Measurements from ENCODE around the gene HNRNPUL1.
A peak's percentile ranks its signal among the peaks of the same experiment; 100 is the strongest.

Gene HNRNPUL1

DNA sequence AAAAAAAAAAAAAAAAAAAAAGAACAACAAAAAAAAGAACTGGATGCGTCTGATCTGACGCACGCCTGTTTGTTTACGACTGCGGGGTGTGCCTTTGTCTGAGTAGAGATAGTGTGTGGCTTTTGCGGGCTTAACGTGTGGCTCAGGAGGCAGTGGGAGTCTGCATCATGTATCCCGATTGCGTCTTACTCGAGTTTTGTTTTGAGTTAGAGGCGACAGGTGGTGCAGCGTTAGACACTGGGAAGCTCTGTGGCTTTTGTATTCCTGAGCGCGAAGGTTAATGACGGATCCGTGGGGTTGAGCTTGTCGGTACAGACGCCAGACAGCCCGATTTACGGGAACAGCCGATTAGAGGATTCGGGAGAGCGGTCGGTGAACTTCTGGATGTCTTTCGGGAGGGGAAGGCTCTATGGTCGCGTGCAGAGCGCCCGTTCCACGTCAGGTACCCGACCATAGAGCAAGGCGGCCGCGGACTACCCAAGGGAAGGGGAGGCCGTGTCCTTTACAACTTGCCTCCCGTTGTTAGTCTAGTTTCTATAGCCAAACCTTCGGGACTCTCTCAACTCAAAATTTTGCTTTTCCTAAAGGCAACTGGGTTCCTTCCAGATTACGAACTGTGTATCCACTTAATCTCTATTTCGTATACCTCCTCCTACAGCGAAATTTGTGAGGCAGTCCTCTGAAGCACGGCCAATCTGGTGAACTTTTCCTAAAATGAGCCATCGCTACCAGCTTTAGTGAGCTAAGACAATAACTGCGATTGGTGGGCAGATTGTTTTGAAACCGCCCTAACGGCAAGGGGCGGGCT, 926 bp upstream of the HNRNPUL1 start:
- peak overlapping the region; percentile 89 for H3K27ac ChIP-seq
- H3K27me3 ChIP-seq (ENCODE audit: control insufficient read depth, insufficient read depth, low read length), result no peaks in the 10 kb centered on the region
- peak overlapping the region; percentile 42 for H3K9ac ChIP-seq
- peak overlapping the region; percentile 94 for H3K4me3 ChIP-seq (ENCODE audit: low read depth, low read length)
- peaks cover 10% of the 10 kb centered on the region for H3K4me1 ChIP-seq
- H3K4me2 ChIP-seq (ENCODE audit: low read length), result peak overlapping the region; percentile 100
- TF ChIP-seq, protein P1, sequence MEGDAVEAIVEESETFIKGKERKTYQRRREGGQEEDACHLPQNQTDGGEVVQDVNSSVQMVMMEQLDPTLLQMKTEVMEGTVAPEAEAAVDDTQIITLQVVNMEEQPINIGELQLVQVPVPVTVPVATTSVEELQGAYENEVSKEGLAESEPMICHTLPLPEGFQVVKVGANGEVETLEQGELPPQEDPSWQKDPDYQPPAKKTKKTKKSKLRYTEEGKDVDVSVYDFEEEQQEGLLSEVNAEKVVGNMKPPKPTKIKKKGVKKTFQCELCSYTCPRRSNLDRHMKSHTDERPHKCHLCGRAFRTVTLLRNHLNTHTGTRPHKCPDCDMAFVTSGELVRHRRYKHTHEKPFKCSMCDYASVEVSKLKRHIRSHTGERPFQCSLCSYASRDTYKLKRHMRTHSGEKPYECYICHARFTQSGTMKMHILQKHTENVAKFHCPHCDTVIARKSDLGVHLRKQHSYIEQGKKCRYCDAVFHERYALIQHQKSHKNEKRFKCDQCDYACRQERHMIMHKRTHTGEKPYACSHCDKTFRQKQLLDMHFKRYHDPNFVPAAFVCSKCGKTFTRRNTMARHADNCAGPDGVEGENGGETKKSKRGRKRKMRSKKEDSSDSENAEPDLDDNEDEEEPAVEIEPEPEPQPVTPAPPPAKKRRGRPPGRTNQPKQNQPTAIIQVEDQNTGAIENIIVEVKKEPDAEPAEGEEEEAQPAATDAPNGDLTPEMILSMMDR (IDR thresholded peaks at IDR 0.05), result no peak
- H3K79me2 ChIP-seq, result peaks cover 38% of the 10 kb centered on the region
- H3K9me3 ChIP-seq (ENCODE audit: control insufficient read depth, low read length), result no peaks in the 10 kb centered on the region
- no peaks in the 10 kb centered on the region for H3K36me3 ChIP-seq (ENCODE audit: control insufficient read depth, insufficient read depth, low read length)
- peak overlapping the region; percentile 82 for H2AFZ ChIP-seq

DNA sequence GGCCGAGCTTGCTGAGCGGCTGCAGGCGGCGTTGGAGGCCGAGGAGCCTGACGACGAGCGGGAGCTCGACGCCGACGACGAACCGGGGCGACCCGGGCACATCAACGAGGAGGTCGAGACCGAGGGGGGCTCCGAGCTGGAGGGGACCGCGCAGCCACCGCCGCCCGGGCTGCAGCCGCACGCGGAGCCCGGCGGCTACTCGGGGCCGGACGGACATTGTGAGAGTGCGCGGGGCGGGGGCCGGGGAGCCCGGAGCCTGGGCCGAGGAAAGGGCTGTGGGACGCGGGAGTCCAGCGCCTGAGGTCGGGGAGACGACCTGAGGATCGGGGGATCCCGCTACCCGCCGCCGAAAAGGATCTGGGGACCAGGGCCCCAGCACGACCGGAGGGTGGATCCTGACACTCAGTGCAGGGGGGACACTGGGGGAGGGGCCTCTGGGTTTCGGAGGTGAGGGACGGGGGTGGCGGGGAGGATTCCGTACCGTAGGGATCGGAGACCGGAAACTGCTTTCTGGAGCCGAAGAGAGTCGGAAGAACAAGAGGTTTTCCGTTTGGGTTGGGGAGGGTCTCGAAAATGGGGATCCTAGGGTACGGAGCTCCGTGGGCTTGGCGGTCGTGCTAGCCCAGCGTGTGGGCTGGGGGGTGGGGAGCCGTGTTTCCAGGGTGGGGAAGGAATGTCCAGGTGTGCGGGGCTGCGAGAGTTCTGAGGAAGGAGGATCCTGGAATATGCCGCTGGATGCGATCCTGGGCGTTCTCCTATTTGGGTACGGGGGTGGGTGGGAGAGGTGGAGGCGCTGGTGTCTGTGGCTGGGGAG, 616 bp downstream of the HNRNPUL1 start:
- H3K27ac ChIP-seq, result peak overlapping the region; percentile 89
- H3K4me1 ChIP-seq, result peaks cover 10% of the 10 kb centered on the region
- H2AFZ ChIP-seq, result peak overlapping the region; percentile 74
- H3K27me3 ChIP-seq (ENCODE audit: control insufficient read depth, insufficient read depth, low read length), result no peaks in the 10 kb centered on the region
- H3K79me2 ChIP-seq, result peaks cover 44% of the 10 kb centered on the region
- H3K36me3 ChIP-seq (ENCODE audit: control insufficient read depth, insufficient read depth, low read length), result no peaks in the 10 kb centered on the region
- H3K9me3 ChIP-seq (ENCODE audit: control insufficient read depth, low read length), result no peaks in the 10 kb centered on the region
- H3K9ac ChIP-seq, result peak overlapping the region; percentile 81
- H3K4me3 ChIP-seq (ENCODE audit: low read depth, low read length), result peak overlapping the region; percentile 94
- peak overlapping the region; percentile 91 for H3K4me2 ChIP-seq (ENCODE audit: low read length)
- TF ChIP-seq, protein P1 (IDR thresholded peaks at IDR 0.05), result no peak

DNA sequence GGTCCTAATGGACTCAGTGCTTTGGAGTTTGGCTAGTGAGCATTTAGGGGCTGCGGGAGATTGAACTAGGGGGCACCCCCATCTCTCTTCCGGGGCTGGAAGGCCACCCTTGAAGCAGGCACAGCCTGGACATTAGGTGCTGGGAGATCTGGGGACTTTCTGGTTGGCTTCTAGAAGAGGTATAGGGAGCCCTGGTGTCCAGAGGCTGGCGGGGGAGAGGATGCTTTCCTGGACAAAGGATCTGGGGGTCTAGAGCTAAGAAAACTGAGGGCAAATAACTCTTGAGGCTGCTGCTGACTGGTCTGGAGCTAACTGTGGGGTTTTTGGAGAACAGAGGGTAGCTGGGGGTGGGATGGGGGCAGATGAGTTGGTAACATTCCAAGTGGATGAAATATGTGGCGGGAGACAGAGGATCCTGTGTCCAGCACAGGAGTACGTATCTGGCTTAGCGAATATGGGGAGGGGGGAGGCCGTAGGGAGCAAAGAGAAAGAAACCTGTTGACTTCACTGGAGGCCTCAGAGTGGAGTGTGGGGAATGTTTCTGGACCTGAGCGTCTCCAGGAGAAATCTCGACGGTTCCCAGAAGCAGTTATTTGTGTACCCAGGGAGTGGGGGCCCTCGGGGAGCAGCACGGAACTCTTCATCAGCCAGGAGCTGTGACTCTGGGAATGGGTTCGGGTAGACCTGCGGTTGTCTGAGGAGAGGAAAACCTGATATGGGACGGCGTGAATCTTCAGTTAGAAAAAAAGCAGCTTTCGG, 1.4 kb downstream of the HNRNPUL1 start:
- Histone ChIP-seq H2AFZ (peak overlapping the region; percentile 74), H3K79me2 (peaks cover 44% of the 10 kb centered on the region), H3K27ac (no peak overlapping the region), H3K9me3 (ENCODE audit: control insufficient read depth, low read length) (no peaks in the 10 kb centered on the region), H3K9ac (peak overlapping the region; percentile 81), H3K27me3 (ENCODE audit: control insufficient read depth, insufficient read depth, low read length) (no peaks in the 10 kb centered on the region), H3K4me2 (ENCODE audit: low read length) (peak overlapping the region; percentile 91), H3K4me3 (ENCODE audit: low read depth, low read length) (peak overlapping the region; percentile 94), H3K4me1 (peaks cover 10% of the 10 kb centered on the region), H3K36me3 (ENCODE audit: control insufficient read depth, insufficient read depth, low read length) (no peaks in the 10 kb centered on the region)
- TF ChIP-seq, protein P1 (IDR thresholded peaks at IDR 0.05), result no peak

DNA sequence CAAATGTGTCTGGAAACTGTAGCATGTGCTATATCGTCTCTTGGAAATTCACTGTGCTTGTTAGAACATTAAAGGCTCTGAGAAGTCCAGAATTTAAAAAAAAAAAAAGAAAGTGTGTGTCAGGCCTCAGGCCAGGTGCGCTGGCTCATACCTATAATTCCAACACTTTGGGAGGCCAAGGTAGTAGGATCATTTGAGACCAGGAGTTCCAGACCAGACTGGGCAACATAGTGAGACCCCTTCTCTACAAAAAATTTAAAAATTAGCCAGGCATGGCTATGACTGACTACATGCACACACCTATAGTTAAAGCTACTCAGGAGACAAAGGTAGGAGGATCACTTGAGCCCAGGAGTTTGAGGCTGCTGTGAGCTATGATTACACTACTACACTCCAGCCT, 4.9 kb downstream of the HNRNPUL1 start:
- no peak overlapping the region for H3K4me3 ChIP-seq (ENCODE audit: low read depth, low read length)
- no peak overlapping the region for H2AFZ ChIP-seq
- TF ChIP-seq, protein P1 (IDR thresholded peaks at IDR 0.05), result no peak
- H3K79me2 ChIP-seq, result peaks cover 51% of the 10 kb centered on the region
- no peak overlapping the region for H3K4me2 ChIP-seq (ENCODE audit: low read length)
- H3K27ac ChIP-seq, result no peak overlapping the region
- peaks cover 10% of the 10 kb centered on the region for H3K4me1 ChIP-seq
- H3K36me3 ChIP-seq (ENCODE audit: control insufficient read depth, insufficient read depth, low read length), result no peaks in the 10 kb centered on the region
- no peaks in the 10 kb centered on the region for H3K9me3 ChIP-seq (ENCODE audit: control insufficient read depth, low read length)
- no peak overlapping the region for H3K9ac ChIP-seq
- H3K27me3 ChIP-seq (ENCODE audit: control insufficient read depth, insufficient read depth, low read length), result no peaks in the 10 kb centered on the region
